IMR-90 (cell line): ENCODE results near the gene SYT17. TPM values are rescaled to one million over a fixed set of nuclear protein-coding genes. Genes with fewer than 3 reads are reported as not detected.
"Not testable (repeated sequence)": the region's sequence is repeated elsewhere in the genome, so short reads cannot be mapped to it uniquely, and the experiment has no call there.

ENCODE experiments used
- ATAC-seq: fragments of 200-7000 bp; cut with Tn5 transposase; 2 replicates; pipeline ENCODE4 v1.9.1; 2020; ENCODE audit warnings: low read depth, mild to moderate bottlenecking, moderate library complexity
- BruUV-seq: library from RNA; stranded (reverse); fragments of 400-500 nt; replicated peaks from 2 replicates; lab custom pipeline; 2021; lab: Mats Ljungman, UMichigan
- CTCF ChIA-PET: fragments of 300-600 bp; formaldehyde crosslinking; extraction: SDS; loops from one replicate; lab custom pipeline; 2021; ENCODE audit warnings: antibody characterized with exemption; lab: Yijun Ruan, JAX
- POLR2A ChIA-PET: fragments of 300-600 bp; sonication (Branson Sonifier 250); formaldehyde crosslinking; loops from one replicate; lab custom pipeline; 2022; ENCODE audit warnings: antibody characterized with exemption; ENCODE audit not compliant: unreplicated experiment; lab: Charles Lee
- DNase-seq: peaks from one replicate; pipeline ENCODE4 v3.0.0; 2013
- H2AFZ ChIP-seq: replicated peaks from 2 replicates; pipeline ENCODE3; 2013; ENCODE audit warnings: low read length, mild to moderate bottlenecking; ENCODE audit not compliant: poor library complexity
- H2AK5ac ChIP-seq: 2 replicates; pipeline ENCODE4 v1.6.1; 2013; ENCODE audit warnings: low read depth, low read length, inconsistent platforms
- H2AK9ac ChIP-seq: replicated peaks from 2 replicates; pipeline ENCODE3; 2013; ENCODE audit warnings: mild to moderate bottlenecking, low read depth, low read length, moderate library complexity; ENCODE audit not compliant: poor library complexity
- H2BK120ac ChIP-seq: 2 replicates; pipeline ENCODE4 v1.6.1; 2013; ENCODE audit warnings: low read depth, low read length, inconsistent platforms
- H2BK15ac ChIP-seq: 3 replicates; pipeline ENCODE4 v1.6.1; 2013; ENCODE audit warnings: low read depth, low read length, inconsistent platforms
- H2BK20ac ChIP-seq: 2 replicates; pipeline ENCODE4 v1.6.1; 2013; ENCODE audit warnings: low read depth, mild to moderate bottlenecking, inconsistent platforms, low read length, moderate library complexity
- H2BK5ac ChIP-seq: 2 replicates; pipeline ENCODE4 v1.6.1; 2013; ENCODE audit warnings: mild to moderate bottlenecking, low read depth, low read length, inconsistent platforms; ENCODE audit not compliant: poor library complexity, severe bottlenecking
- H3K14ac ChIP-seq: replicated peaks from 2 replicates; pipeline ENCODE4 v1.6.1; 2013; ENCODE audit warnings: low read depth, low read length, inconsistent platforms
- H3K18ac ChIP-seq: 2 replicates; pipeline ENCODE4 v1.6.1; 2013; ENCODE audit warnings: low read depth, low read length, control low read depth
- H3K23ac ChIP-seq: 2 replicates; pipeline ENCODE4 v1.6.1; 2013; ENCODE audit warnings: low read depth, low read length, inconsistent platforms
- H3K27ac ChIP-seq: 2 replicates; pipeline ENCODE4 v1.5.1; 2013; ENCODE audit warnings: mild to moderate bottlenecking, control low read depth, low read length; ENCODE audit not compliant: insufficient read depth
- H3K27me3 ChIP-seq: 2 replicates; pipeline ENCODE4 v1.6.1; 2013; ENCODE audit warnings: low read length; ENCODE audit not compliant: control insufficient read depth, insufficient read depth
- H3K36me3 ChIP-seq: 2 replicates; pipeline ENCODE4 v1.6.1; 2013; ENCODE audit warnings: low read length, mixed read lengths; ENCODE audit not compliant: control insufficient read depth, insufficient read depth
- H3K4ac ChIP-seq: 2 replicates; pipeline ENCODE4 v1.6.1; 2013; ENCODE audit warnings: low read depth, low read length, inconsistent platforms
- H3K4me1 ChIP-seq: 2 replicates; pipeline ENCODE4 v1.6.1; 2013; ENCODE audit warnings: low read length, mixed read lengths; ENCODE audit not compliant: control insufficient read depth, insufficient read depth
- H3K4me2 ChIP-seq: 2 replicates; pipeline ENCODE4 v1.6.1; 2013; ENCODE audit warnings: low read depth, mild to moderate bottlenecking, control low read depth, low read length, moderate library complexity
- H3K4me3 ChIP-seq: 2 replicates; pipeline ENCODE4 v1.5.1; 2013; ENCODE audit warnings: low read depth, mild to moderate bottlenecking, control low read depth, low read length, moderate library complexity; ENCODE audit not compliant: insufficient read depth
- H3K56ac ChIP-seq: 2 replicates; pipeline ENCODE4 v1.6.1; 2013; ENCODE audit warnings: low read length, inconsistent platforms; ENCODE audit not compliant: insufficient read depth; ENCODE audit errors: extremely low read depth
- H3K79me1 ChIP-seq, 2 experiments: 2 replicates each; pipeline ENCODE4 v1.6.1; 2013; ENCODE audit warnings: low read length in 2 of 2, inconsistent platforms in 1 of 2, low read depth in 1 of 2
- H3K9ac ChIP-seq: 2 replicates; pipeline ENCODE4 v1.6.1; 2013; ENCODE audit warnings: low read depth, low read length, control low read depth
- H3K9me1 ChIP-seq: 2 replicates; pipeline ENCODE4 v1.6.1; 2013; ENCODE audit warnings: low read length, inconsistent platforms; ENCODE audit not compliant: insufficient read depth
- H3K9me3 ChIP-seq: 2 replicates; pipeline ENCODE4 v1.6.1; 2013; ENCODE audit warnings: low read length; ENCODE audit not compliant: control insufficient read depth, insufficient read depth
- H4K20me1 ChIP-seq: 2 replicates; pipeline ENCODE4 v1.6.1; 2013; ENCODE audit warnings: low read length, inconsistent platforms; ENCODE audit not compliant: insufficient read depth
- H4K5ac ChIP-seq: 2 replicates; pipeline ENCODE4 v1.6.1; 2013; ENCODE audit warnings: mild to moderate bottlenecking, low read depth, low read length, control low read depth
- H4K8ac ChIP-seq, 2 experiments: 2 replicates each; pipeline ENCODE4 v1.6.1; 2013; ENCODE audit warnings: low read depth in 2 of 2, low read length in 2 of 2, control low read depth in 1 of 2, inconsistent platforms in 1 of 2
- H4K91ac ChIP-seq: 2 replicates; pipeline ENCODE4 v1.6.1; 2013; ENCODE audit warnings: low read depth, low read length, inconsistent platforms; ENCODE audit not compliant: insufficient read depth
- WGBS, 2 experiments: methylation state at CpG; one replicate each; pipeline versions ENCODE4 v1.1.5 to v1.1.7; 2013; ENCODE audit warnings: missing lambda C conversion rate in 2 of 2; ENCODE audit not compliant: insufficient read length in 1 of 2; ENCODE audit errors: extremely low coverage in 2 of 2; 5-methylcytosine and 5-hydroxymethylcytosine counted together
- dilution Hi-C: fragments of 300-500 bp; cut with HindIII; formaldehyde crosslinking; loops from one replicate; pipeline ENCODE4 v1.14.3; 2018; ENCODE audit warnings: low sequenced_read_pairs; ENCODE audit not compliant: unreplicated experiment
- in situ Hi-C: fragments of 300-500 bp; cut with MboI; formaldehyde crosslinking; loops from 3 replicates; pipeline ENCODE4 v1.14.3; 2019; ENCODE audit warnings: low sequenced_read_pairs, inconsistent platforms, mixed read lengths
- intact Hi-C: fragments of 100-400 bp; cut with micrococcal nuclease; formaldehyde crosslinking; loops from 2 replicates; pipeline ENCODE4 v1.10.0; 2022
- polyA plus RNA-seq, 3 experiments: library from polyadenylated mRNA; depleted of rRNA; stranded (reverse); fragments of >200 nt; gene quantifications; 2 replicates each; pipeline ENCODE4 v1.2.3, GENCODE V29; 2012; ENCODE audit warnings: low replicate concordance in 1 of 3
- total RNA-seq: library from RNA; depleted of rRNA; stranded (reverse); fragments of >200 nt; gene quantifications from 2 replicates; pipeline ENCODE4 v1.2.3, GENCODE V29; 2012

Gene SYT17
- total and polyA plus RNA-seq, 2 of the 4 experiments (the other 2 are of a cell fraction) = not detected

- not testable (repeated sequence) for ATAC-seq, DNase-seq, BruUV-seq
Observed at GRCh38 chr16:19187961-19188360, 19.9 kb downstream of the SYT17 start.

More at GRCh38 chr16:19187961-19188360, 19.9 kb downstream of the SYT17 start:
- H4K20me1 ChIP-seq, H2BK5ac ChIP-seq, H3K79me1 ChIP-seq, H3K36me3 ChIP-seq, H3K4ac ChIP-seq, in situ Hi-C loops, H2AFZ ChIP-seq, H2BK20ac ChIP-seq, H3K27ac ChIP-seq, H2BK120ac ChIP-seq, H3K56ac ChIP-seq, intact Hi-C loops, H4K5ac ChIP-seq, dilution Hi-C loops, H3K18ac ChIP-seq, CTCF ChIA-PET, H3K14ac ChIP-seq, H3K4me3 ChIP-seq, H3K4me1 ChIP-seq, H3K4me2 ChIP-seq, H3K9me3 ChIP-seq, POLR2A ChIA-PET, H2BK15ac ChIP-seq, H3K9ac ChIP-seq, H4K8ac ChIP-seq, H2AK5ac ChIP-seq, H3K27me3 ChIP-seq, H2AK9ac ChIP-seq, H3K9me1 ChIP-seq, H3K23ac ChIP-seq, H4K91ac ChIP-seq: not testable (repeated sequence)
- no CpG with 5 or more reads among the region's 3 CpGs for WGBS, 2 experiments
